ENCODE measurements around the gene DUSP9.

- TF ChIP-seq, protein P1, sequence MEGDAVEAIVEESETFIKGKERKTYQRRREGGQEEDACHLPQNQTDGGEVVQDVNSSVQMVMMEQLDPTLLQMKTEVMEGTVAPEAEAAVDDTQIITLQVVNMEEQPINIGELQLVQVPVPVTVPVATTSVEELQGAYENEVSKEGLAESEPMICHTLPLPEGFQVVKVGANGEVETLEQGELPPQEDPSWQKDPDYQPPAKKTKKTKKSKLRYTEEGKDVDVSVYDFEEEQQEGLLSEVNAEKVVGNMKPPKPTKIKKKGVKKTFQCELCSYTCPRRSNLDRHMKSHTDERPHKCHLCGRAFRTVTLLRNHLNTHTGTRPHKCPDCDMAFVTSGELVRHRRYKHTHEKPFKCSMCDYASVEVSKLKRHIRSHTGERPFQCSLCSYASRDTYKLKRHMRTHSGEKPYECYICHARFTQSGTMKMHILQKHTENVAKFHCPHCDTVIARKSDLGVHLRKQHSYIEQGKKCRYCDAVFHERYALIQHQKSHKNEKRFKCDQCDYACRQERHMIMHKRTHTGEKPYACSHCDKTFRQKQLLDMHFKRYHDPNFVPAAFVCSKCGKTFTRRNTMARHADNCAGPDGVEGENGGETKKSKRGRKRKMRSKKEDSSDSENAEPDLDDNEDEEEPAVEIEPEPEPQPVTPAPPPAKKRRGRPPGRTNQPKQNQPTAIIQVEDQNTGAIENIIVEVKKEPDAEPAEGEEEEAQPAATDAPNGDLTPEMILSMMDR (IDR thresholded peaks at IDR 0.05), result no peak
- TF ChIP-seq POLR2A (IDR thresholded peaks at IDR 0.05), result no peak
Measured at GRCh38 chrX:153645151-153645550, 1.9 kb upstream of the DUSP9 start.

Data from body of pancreas (tissue), 4 donors.